Measurements from ENCODE around the gene CBX8. TPM values are rescaled to one million over a fixed set of nuclear protein-coding genes. Genes with fewer than 3 reads are reported as not detected.

CBX8 gene
- total and polyA plus RNA-seq, 2 of the 13 experiments (the other 11 are each of a cell fraction or from before 2014, with no cell fraction given), result 0.34 to 12.6 TPM

GRCh38 chr17:79821331-79822095 is 24.6 kb upstream of the CBX8 start (continued):
- TF ChIP-seq NRL (CRISPR knock-in tag; IDR thresholded peaks at IDR 0.05; ENCODE audit: borderline replicate concordance) (peak; percentile 28; the same call in 1 of the 2 replicates), POLR2G (IDR thresholded peaks at IDR 0.05; ENCODE audit: low read depth, low read length) (no peak), ZNF3 (CRISPR knock-in tag; IDR thresholded peaks at IDR 0.05) (no peak), MAF1 (CRISPR knock-in tag; IDR thresholded peaks at IDR 0.05; ENCODE audit: borderline replicate concordance) (no peak), ZNF337 (CRISPR knock-in tag; IDR thresholded peaks at IDR 0.05; ENCODE audit: borderline replicate concordance, low read depth) (no peak), ZNF251 (CRISPR knock-in tag; IDR thresholded peaks at IDR 0.05) (no peak), POLR2AphosphoS2 (IDR thresholded peaks at IDR 0.05; ENCODE audit: low read depth, low read length) (no peak), PAF1 (CRISPR knock-in tag; IDR thresholded peaks at IDR 0.05) (no peak), ZNF557 (CRISPR knock-in tag; IDR thresholded peaks at IDR 0.05) (peak; percentile 89; the same call in 1 of the 2 replicates), JUN (CRISPR knock-in tag; IDR thresholded peaks at IDR 0.05) (no peak), SMYD3 (CRISPR knock-in tag; IDR thresholded peaks at IDR 0.05) (0 out of 2 replicates have a peak, but pooled peaks have one; percentile 64), ZNF747 (CRISPR knock-in tag; IDR thresholded peaks at IDR 0.05; ENCODE audit: borderline replicate concordance) (peak; percentile 72; the same call in 1 of the 2 replicates), KDM3A (CRISPR knock-in tag; IDR thresholded peaks at IDR 0.05; ENCODE audit: low read depth) (peak; percentile 67; the same call in 1 of the 2 replicates), NCOA5 (CRISPR knock-in tag; IDR thresholded peaks at IDR 0.05) (no peak), ZNF629 (CRISPR knock-in tag; conservative IDR thresholded peaks at IDR 0.05) (peak; percentile 46; the same call in 1 of the 2 replicates), KAT2B (IDR thresholded peaks at IDR 0.05; ENCODE audit: borderline replicate concordance, low read depth, low read length) (peak; percentile 53; the same call in 1 of the 2 replicates), FIP1L1 (IDR thresholded peaks at IDR 0.05; ENCODE audit: borderline replicate concordance, insufficient read depth, low read depth, low read length) (no peak), ZNF564 (CRISPR knock-in tag; IDR thresholded peaks at IDR 0.05) (no peak), ARNTL (CRISPR knock-in tag; IDR thresholded peaks at IDR 0.05) (no peak; the same call in 1 of the 2 replicates), ZBTB10 (CRISPR knock-in tag; IDR thresholded peaks at IDR 0.05; ENCODE audit: borderline replicate concordance) (peak; percentile 86), BRF2 (CRISPR knock-in tag; IDR thresholded peaks at IDR 0.05) (no peak), REL (CRISPR knock-in tag; conservative IDR thresholded peaks at IDR 0.05) (no peak)
- TF ChIP-seq, protein P1, sequence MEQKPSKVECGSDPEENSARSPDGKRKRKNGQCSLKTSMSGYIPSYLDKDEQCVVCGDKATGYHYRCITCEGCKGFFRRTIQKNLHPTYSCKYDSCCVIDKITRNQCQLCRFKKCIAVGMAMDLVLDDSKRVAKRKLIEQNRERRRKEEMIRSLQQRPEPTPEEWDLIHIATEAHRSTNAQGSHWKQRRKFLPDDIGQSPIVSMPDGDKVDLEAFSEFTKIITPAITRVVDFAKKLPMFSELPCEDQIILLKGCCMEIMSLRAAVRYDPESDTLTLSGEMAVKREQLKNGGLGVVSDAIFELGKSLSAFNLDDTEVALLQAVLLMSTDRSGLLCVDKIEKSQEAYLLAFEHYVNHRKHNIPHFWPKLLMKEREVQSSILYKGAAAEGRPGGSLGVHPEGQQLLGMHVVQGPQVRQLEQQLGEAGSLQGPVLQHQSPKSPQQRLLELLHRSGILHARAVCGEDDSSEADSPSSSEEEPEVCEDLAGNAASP (CRISPR knock-in tag; IDR thresholded peaks at IDR 0.05; ENCODE audit: borderline replicate concordance), result peak; percentile 89
- TF ChIP-seq, protein P2, sequence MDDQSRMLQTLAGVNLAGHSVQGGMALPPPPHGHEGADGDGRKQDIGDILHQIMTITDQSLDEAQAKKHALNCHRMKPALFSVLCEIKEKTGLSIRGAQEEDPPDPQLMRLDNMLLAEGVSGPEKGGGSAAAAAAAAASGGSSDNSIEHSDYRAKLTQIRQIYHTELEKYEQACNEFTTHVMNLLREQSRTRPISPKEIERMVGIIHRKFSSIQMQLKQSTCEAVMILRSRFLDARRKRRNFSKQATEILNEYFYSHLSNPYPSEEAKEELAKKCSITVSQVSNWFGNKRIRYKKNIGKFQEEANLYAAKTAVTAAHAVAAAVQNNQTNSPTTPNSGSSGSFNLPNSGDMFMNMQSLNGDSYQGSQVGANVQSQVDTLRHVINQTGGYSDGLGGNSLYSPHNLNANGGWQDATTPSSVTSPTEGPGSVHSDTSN (CRISPR knock-in tag; IDR thresholded peaks at IDR 0.05; ENCODE audit: borderline replicate concordance), result no peak

All from HepG2 (cell line).